ENCODE measurements around the gene NRCAM.

Gene NRCAM

DNA sequence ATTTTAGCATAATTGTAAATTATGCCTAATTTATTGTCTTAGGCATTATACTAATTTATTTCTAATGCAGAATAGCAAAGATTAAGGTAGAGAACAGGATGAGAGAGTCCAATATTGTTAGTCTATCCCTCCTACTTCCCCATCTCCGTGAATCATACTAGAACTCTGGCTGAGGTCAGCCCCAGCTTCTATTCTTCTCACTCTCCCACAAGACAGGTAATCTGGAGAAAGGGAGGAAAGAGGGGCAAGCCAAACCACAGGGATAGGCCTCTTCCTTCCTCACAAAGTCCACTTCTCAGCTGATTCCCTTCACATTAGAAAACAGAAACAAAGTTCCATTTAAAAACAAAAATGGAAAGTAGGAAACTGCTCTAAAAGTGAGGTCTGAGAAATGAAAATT, 208.6 kb downstream of the NRCAM start:
- Histone ChIP-seq H3K9ac (ENCODE audit: low read length) (no peak overlapping the region), H3K4me3 (ENCODE audit: low read length) (no peak overlapping the region), H3K27me3 (ENCODE audit: control insufficient read depth, insufficient read depth, low read length) (no peaks in the 10 kb centered on the region), H3K27ac (ENCODE audit: low read depth, low read length) (no peak overlapping the region), H3K36me3 (ENCODE audit: control insufficient read depth, insufficient read depth, low read length) (no peaks in the 10 kb centered on the region), H3K4me1 (ENCODE audit: control insufficient read depth, insufficient read depth, low read length) (no peaks in the 10 kb centered on the region)

GRCh38 chr7:108246227-108246837, 209.9 kb downstream of the NRCAM start:
- H3K27me3 ChIP-seq (ENCODE audit: control insufficient read depth, insufficient read depth, low read length): no peaks in the 10 kb centered on the region
- no peak overlapping the region for H3K4me3 ChIP-seq (ENCODE audit: low read length)
- H3K9ac ChIP-seq (ENCODE audit: low read length): no peak overlapping the region
- H3K36me3 ChIP-seq (ENCODE audit: control insufficient read depth, insufficient read depth, low read length): no peaks in the 10 kb centered on the region
- H3K27ac ChIP-seq (ENCODE audit: low read depth, low read length): no peak overlapping the region
- H3K4me1 ChIP-seq (ENCODE audit: control insufficient read depth, insufficient read depth, low read length): no peaks in the 10 kb centered on the region

- H3K27me3 ChIP-seq (ENCODE audit: control insufficient read depth, insufficient read depth, low read length): no peaks in the 10 kb centered on the region
Observed at GRCh38 chr7:108245523-108246226, 210.6 kb downstream of the NRCAM start.

GRCh38 chr7:108244110-108244509, 212.1 kb downstream of the NRCAM start:
- no peak overlapping the region for H3K27ac ChIP-seq (ENCODE audit: low read depth, low read length)
- no peaks in the 10 kb centered on the region for H3K4me1 ChIP-seq (ENCODE audit: control insufficient read depth, insufficient read depth, low read length)
- no peak overlapping the region for H3K4me3 ChIP-seq (ENCODE audit: low read length)
- no peaks in the 10 kb centered on the region for H3K27me3 ChIP-seq (ENCODE audit: control insufficient read depth, insufficient read depth, low read length)
- H3K36me3 ChIP-seq (ENCODE audit: control insufficient read depth, insufficient read depth, low read length): no peaks in the 10 kb centered on the region
- H3K9ac ChIP-seq (ENCODE audit: low read length): no peak overlapping the region

More at GRCh38 chr7:108245523-108246226, 210.6 kb downstream of the NRCAM start:
- Histone ChIP-seq H3K27ac (ENCODE audit: low read depth, low read length) (no peak overlapping the region), H3K36me3 (ENCODE audit: control insufficient read depth, insufficient read depth, low read length) (no peaks in the 10 kb centered on the region), H3K9ac (ENCODE audit: low read length) (no peak overlapping the region), H3K4me1 (ENCODE audit: control insufficient read depth, insufficient read depth, low read length) (no peaks in the 10 kb centered on the region), H3K4me3 (ENCODE audit: low read length) (no peak overlapping the region)

GRCh38 chr7:108239501-108240225, 216.6 kb downstream of the NRCAM start:
- Histone ChIP-seq H3K9ac (ENCODE audit: low read length) (no peak overlapping the region), H3K4me1 (ENCODE audit: control insufficient read depth, insufficient read depth, low read length) (no peaks in the 10 kb centered on the region), H3K27ac (ENCODE audit: low read depth, low read length) (no peak overlapping the region)

DNA sequence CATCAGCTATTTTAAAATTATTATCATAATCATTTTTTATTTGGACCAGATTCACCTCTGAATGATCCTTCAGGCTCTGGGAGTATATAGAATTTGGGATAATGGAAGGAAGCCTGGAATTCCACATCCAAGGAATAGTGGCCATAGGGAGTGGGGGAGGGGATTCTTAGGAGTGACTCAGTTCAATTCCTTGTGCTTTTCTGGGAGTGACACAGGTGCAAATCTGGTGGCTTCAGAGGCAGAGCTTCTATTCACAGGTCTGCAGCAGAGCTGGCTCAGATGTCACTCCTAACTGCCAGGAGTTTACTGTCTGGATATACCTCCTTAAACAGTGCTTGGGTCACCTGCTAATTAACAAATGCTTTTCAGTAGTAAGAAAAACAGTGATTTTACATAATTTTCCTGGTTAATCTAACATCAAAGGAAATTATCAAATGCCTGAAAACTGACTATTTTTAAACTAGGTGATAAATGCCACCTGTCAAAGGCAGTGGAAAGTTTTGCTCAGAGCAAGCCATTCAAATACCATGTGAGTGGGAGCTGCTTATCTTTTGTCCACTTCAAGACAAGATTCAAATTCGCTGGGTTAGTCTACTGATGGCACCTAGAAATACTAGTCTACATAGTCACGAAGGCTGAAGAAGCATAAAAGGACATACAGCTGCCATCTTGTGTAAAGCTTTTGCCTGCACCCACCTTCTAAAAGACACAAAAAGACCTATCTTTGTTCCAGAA, 219.4 kb downstream of the NRCAM start:
- Histone ChIP-seq H3K36me3 (ENCODE audit: control insufficient read depth, insufficient read depth, low read length) (no peaks in the 10 kb centered on the region), H3K27me3 (ENCODE audit: control insufficient read depth, insufficient read depth, low read length) (no peaks in the 10 kb centered on the region), H3K9ac (ENCODE audit: low read length) (no peak overlapping the region), H3K4me1 (ENCODE audit: control insufficient read depth, insufficient read depth, low read length) (no peaks in the 10 kb centered on the region), H3K4me3 (ENCODE audit: low read length) (no peak overlapping the region), H3K27ac (ENCODE audit: low read depth, low read length) (no peak overlapping the region)

More at GRCh38 chr7:108239501-108240225, 216.6 kb downstream of the NRCAM start:
- no peaks in the 10 kb centered on the region for H3K27me3 ChIP-seq (ENCODE audit: control insufficient read depth, insufficient read depth, low read length)
- no peaks in the 10 kb centered on the region for H3K36me3 ChIP-seq (ENCODE audit: control insufficient read depth, insufficient read depth, low read length)
- no peak overlapping the region for H3K4me3 ChIP-seq (ENCODE audit: low read length)

GRCh38 chr7:108235451-108236061, 220.7 kb downstream of the NRCAM start:
- H3K27me3 ChIP-seq (ENCODE audit: control insufficient read depth, insufficient read depth, low read length): no peaks in the 10 kb centered on the region
- no peak overlapping the region for H3K27ac ChIP-seq (ENCODE audit: low read depth, low read length)
- no peaks in the 10 kb centered on the region for H3K4me1 ChIP-seq (ENCODE audit: control insufficient read depth, insufficient read depth, low read length)
- H3K36me3 ChIP-seq (ENCODE audit: control insufficient read depth, insufficient read depth, low read length): no peaks in the 10 kb centered on the region
- H3K9ac ChIP-seq (ENCODE audit: low read length): no peak overlapping the region
- H3K4me3 ChIP-seq (ENCODE audit: low read length): no peak overlapping the region

- H3K36me3 ChIP-seq (ENCODE audit: control insufficient read depth, insufficient read depth, low read length): no peaks in the 10 kb centered on the region
- no peak overlapping the region for H3K27ac ChIP-seq (ENCODE audit: low read depth, low read length)
- no peak overlapping the region for H3K9ac ChIP-seq (ENCODE audit: low read length)
- H3K4me1 ChIP-seq (ENCODE audit: control insufficient read depth, insufficient read depth, low read length): no peaks in the 10 kb centered on the region
- no peaks in the 10 kb centered on the region for H3K27me3 ChIP-seq (ENCODE audit: control insufficient read depth, insufficient read depth, low read length)
- no peak overlapping the region for H3K4me3 ChIP-seq (ENCODE audit: low read length)
Observed at GRCh38 chr7:108234971-108235450, 221.2 kb downstream of the NRCAM start.

DNA sequence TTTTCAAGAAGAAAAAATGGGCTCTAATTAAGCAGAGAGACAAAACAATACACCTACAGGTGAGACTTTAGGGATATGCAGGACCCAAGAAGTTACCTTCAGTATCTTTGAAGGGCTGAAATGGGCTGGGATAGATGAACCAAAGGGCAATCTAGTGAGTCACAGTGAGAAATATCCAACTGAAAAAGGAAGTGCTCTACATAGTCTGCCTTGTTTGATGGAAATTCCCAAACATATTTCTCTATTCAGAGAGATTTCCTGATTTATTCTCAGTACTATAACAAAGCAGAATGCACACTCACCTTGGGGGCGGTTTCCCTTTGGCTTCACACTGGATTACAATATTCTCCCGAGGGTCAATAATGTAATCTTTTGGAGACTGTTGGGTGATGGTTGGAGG, 222.0 kb downstream of the NRCAM start:
- Histone ChIP-seq H3K4me1 (ENCODE audit: control insufficient read depth, insufficient read depth, low read length) (no peaks in the 10 kb centered on the region), H3K27ac (ENCODE audit: low read depth, low read length) (no peak overlapping the region), H3K27me3 (ENCODE audit: control insufficient read depth, insufficient read depth, low read length) (no peaks in the 10 kb centered on the region), H3K36me3 (ENCODE audit: control insufficient read depth, insufficient read depth, low read length) (no peaks in the 10 kb centered on the region), H3K9ac (ENCODE audit: low read length) (no peak overlapping the region), H3K4me3 (ENCODE audit: low read length) (no peak overlapping the region)

DNA sequence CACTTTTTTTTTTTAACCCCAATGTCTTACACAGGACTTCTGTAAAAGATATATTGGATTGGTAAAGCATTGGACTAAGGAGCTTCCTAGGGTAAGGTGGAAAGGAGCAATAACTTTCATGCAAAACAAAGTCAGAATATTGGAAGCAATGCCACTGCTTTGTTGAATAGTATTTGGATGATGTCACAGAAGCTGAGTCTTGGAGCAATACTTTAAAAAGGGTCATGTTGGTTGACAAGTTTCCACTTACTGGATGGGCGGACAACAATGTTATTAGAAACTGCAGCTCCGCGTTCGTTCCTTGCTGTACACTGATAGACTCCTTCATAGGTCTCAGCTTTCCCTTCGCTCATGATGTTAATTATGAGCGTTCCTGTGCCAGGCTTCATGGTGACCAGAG, 224.2 kb downstream of the NRCAM start:
- Histone ChIP-seq H3K4me3 (ENCODE audit: low read length) (no peak overlapping the region), H3K27ac (ENCODE audit: low read depth, low read length) (no peak overlapping the region), H3K27me3 (ENCODE audit: control insufficient read depth, insufficient read depth, low read length) (no peaks in the 10 kb centered on the region), H3K36me3 (ENCODE audit: control insufficient read depth, insufficient read depth, low read length) (no peaks in the 10 kb centered on the region), H3K4me1 (ENCODE audit: control insufficient read depth, insufficient read depth, low read length) (no peaks in the 10 kb centered on the region), H3K9ac (ENCODE audit: low read length) (no peak overlapping the region)

GRCh38 chr7:108231221-108231620, 225.0 kb downstream of the NRCAM start:
- no peaks in the 10 kb centered on the region for H3K36me3 ChIP-seq (ENCODE audit: control insufficient read depth, insufficient read depth, low read length)
- H3K4me1 ChIP-seq (ENCODE audit: control insufficient read depth, insufficient read depth, low read length): no peaks in the 10 kb centered on the region
- no peaks in the 10 kb centered on the region for H3K27me3 ChIP-seq (ENCODE audit: control insufficient read depth, insufficient read depth, low read length)
- no peak overlapping the region for H3K27ac ChIP-seq (ENCODE audit: low read depth, low read length)
- no peak overlapping the region for H3K4me3 ChIP-seq (ENCODE audit: low read length)
- H3K9ac ChIP-seq (ENCODE audit: low read length): no peak overlapping the region

DNA sequence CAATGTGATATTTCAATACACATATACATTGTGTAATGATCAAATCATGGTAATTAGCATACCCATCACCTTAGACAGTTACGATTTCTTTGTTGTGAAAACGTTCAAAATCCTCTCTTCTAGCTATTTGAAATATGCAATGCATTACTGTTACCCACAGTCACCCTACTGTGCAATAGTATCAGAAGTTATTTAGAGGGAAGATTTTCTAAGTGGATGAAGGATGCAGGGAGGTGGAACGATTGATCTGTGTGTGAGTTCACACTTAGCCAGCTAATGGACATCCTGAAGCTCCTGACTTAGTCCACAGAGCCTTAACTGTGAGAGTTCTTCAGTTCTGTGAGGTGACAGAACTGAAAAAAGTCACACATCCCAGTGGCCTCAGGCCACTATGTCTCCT, 228.9 kb downstream of the NRCAM start:
- no peaks in the 10 kb centered on the region for H3K27me3 ChIP-seq (ENCODE audit: control insufficient read depth, insufficient read depth, low read length)

More for the DNA sequence above, 228.9 kb downstream of the NRCAM start:
- Histone ChIP-seq H3K36me3 (ENCODE audit: control insufficient read depth, insufficient read depth, low read length) (no peaks in the 10 kb centered on the region), H3K9ac (ENCODE audit: low read length) (no peak overlapping the region), H3K4me1 (ENCODE audit: control insufficient read depth, insufficient read depth, low read length) (no peaks in the 10 kb centered on the region), H3K4me3 (ENCODE audit: low read length) (no peak overlapping the region), H3K27ac (ENCODE audit: low read depth, low read length) (no peak overlapping the region)

Data from rectal smooth muscle tissue (tissue), 1 donor.